Activated naive CD8-positive, alpha-beta T cell treated with anti-CD3 and anti-CD28 coated beads, Interleukin-2, amount 10 ng/mL, durations not matched to agents 7 days and 5 days (primary cell): Measurements from ENCODE around the gene KLC4. TPM values are rescaled to one million over a fixed set of nuclear protein-coding genes. Genes with fewer than 3 reads are reported as not detected.
A peak's percentile ranks its signal among the peaks of the same experiment; 100 is the strongest.
"Not testable (repeated sequence)": the region's sequence is repeated elsewhere in the genome, so short reads cannot be mapped to it uniquely, and the experiment has no call there.

Source experiments
- ATAC-seq: fragments of 150-1000 bp; cut with Tn5 transposase; one replicate; pipeline ENCODE4 v1.10.0; 2021; ENCODE audit warnings: low read depth, moderate library complexity
- POLR2A ChIA-PET: fragments of 350-600 bp; sonication (Branson Sonifier 250); formaldehyde crosslinking; loops from one replicate; lab custom pipeline; 2021; ENCODE audit warnings: antibody characterized with exemption; lab: Charles Lee
- DNase-seq: peaks from one replicate; pipeline ENCODE4 v3.0.0; 2021
- H3K27ac Mint-ChIP-seq: one replicate; pipeline ENCODE4 v1.8.0; 2022; ENCODE audit warnings: mild to moderate bottlenecking, mixed read lengths
- H3K27me3 Mint-ChIP-seq: one replicate; pipeline ENCODE4 v1.8.0; 2022; ENCODE audit warnings: mild to moderate bottlenecking, moderate library complexity, mixed read lengths
- H3K36me3 Mint-ChIP-seq: one replicate; pipeline ENCODE4 v1.8.0; 2021; ENCODE audit warnings: mild to moderate bottlenecking, mixed read lengths
- H3K4me1 Mint-ChIP-seq: one replicate; pipeline ENCODE4 v1.8.0; 2021; ENCODE audit warnings: mixed read lengths
- H3K4me3 Mint-ChIP-seq: one replicate; pipeline ENCODE4 v1.8.0; 2022; ENCODE audit warnings: mild to moderate bottlenecking, moderate library complexity, mixed read lengths
- H3K9me3 Mint-ChIP-seq: one replicate; pipeline ENCODE4 v1.8.0; 2021; ENCODE audit warnings: mixed read lengths
- total RNA-seq, 2 experiments: library from RNA; stranded (reverse); gene quantifications; one replicate each; pipeline ENCODE4 v1.2.3, GENCODE V29; 2021

Gene KLC4
- total RNA-seq, 2 experiments from 2014 or later = 25.2 to 33.8 TPM

DNA sequence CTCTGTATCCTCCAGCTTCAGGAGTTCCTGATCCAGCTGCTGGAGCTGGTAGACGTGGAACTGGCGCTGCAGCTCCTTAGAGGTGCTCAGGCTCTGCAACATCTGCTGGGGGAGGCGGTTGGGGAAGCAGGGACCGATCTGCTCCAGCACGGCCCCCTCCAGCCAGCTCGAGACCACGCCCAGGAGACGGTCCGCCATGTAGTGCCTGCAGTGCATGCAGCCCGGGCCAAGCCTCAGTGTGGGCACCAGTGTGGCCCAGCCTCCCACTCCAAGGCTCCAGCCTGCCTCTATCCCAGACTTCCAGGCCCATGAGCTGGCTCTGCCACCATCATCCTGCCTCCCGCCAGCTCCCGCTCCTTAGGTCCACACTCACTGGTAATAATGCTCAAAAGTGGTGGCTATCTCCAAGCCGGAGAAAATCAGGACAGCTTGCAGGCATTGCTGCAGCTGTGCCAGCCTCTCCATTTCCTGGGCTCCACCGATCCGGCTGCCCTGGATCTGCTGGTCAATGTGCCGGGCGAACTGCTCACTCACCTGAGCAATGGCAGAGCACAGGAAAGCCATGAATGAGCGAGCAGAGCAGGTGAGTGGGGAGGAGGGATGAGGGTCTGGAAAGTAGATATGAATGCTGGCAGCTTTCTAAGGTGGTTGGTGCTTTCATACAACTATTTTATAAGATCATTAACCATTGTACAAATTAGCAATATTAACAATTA is 18.7 kb upstream of the KLC4 start:
- DNase-seq (no peak), ATAC-seq (no peak)
- Mint-ChIP-seq H3K27me3 (no peaks in the 10 kb centered on the region), H3K36me3 (peaks cover 8% of the 10 kb centered on the region), H3K4me1 (peaks cover 3% of the 10 kb centered on the region), H3K27ac (peak overlapping the region; percentile 42), H3K9me3 (no peaks in the 10 kb centered on the region), H3K4me3 (no peak overlapping the region)
- POLR2A ChIA-PET = interaction anchor here (0.5 to 1.2 kb wide), 2 partner anchors 19 to 251 kb away, joined by 3 read pairs; partner anchors contain the start of genes KLC4 and MRPL2

DNA sequence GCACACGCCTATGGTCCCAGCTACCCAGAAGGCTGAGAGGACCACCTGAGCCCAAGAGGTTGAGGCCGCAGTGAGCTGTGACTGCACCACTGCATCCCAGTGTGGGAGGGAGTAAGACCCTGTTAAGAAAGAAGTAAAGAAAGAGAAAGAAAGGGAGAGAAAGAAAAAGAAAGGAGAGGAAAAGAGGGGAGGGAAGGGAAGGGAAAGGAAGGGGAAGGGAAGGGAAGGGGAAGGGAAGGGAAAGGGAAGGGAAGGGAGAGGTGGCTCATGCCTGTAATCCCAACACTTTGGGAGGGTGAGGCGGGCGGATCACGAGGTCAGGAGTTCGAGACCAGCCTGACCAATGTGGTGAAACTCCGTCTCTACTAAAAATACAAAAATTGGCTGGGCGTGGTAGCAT is 18.0 kb upstream of the KLC4 start:
- H3K4me1 Mint-ChIP-seq, DNase-seq, H3K27ac Mint-ChIP-seq, H3K9me3 Mint-ChIP-seq, H3K27me3 Mint-ChIP-seq, H3K4me3 Mint-ChIP-seq, POLR2A ChIA-PET, H3K36me3 Mint-ChIP-seq, ATAC-seq: not testable (repeated sequence)

DNA sequence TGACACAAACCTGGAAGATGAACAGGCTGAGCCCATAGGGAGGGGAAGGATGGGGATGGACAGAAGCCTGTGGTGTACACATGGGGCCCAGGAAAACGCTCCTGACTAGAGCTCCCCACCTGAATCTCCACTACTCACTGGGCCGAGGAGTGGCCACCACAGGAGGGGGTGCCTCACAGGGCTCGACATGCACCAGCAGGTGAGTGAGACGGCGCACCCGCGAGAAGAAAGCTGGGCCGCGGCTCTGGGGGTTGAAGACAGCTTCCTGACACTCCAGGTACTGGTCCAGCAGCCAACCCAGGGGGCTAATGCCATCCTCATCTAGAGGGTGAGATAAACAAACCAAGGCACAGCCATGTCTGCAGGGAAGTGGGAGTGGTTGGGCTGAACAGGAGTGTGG is 16.1 kb upstream of the KLC4 start:
- Mint-ChIP-seq H3K9me3 (no peaks in the 10 kb centered on the region), H3K4me3 (no peak overlapping the region), H3K4me1 (peaks cover 3% of the 10 kb centered on the region), H3K36me3 (peaks cover 5% of the 10 kb centered on the region), H3K27me3 (no peaks in the 10 kb centered on the region), H3K27ac (no peak overlapping the region)
- ATAC-seq = no peak
- DNase-seq = no peak
- POLR2A ChIA-PET = interaction anchor here (2.2 kb wide), 1 partner anchor 10 kb away, joined by 6 read pairs; the partner anchor contains the start of gene CUL7

DNA sequence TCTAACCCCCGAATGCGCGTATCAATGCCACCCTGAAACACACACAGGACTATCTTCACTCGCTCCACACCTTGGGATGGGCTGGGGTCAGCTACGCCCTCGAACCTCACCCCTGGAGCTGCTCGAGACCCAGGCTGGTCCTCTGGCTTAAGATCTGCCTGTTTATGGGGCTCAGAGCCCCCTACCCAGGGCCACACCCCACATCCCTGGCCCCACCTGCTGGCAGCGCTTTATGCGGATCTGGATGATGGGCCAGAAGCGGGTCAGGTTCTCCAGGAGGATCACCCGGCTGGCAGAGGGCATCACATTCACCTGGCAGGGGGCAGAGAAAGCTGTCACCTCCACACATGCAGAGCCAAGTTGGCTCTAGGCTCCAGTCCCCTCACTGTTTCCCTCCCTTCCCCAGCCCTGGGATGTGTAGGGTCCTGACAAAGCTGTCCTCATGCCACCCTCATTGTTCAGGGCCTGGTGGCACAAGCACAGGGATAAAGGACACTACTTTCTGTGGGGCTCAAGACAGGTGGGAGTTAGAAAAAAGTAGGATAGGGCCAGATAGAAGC is 14.0 kb upstream of the KLC4 start:
- Mint-ChIP-seq H3K27me3 (no peaks in the 10 kb centered on the region), H3K9me3 (no peaks in the 10 kb centered on the region), H3K27ac (no peak overlapping the region), H3K36me3 (peaks cover under 1% of the 10 kb centered on the region), H3K4me1 (peaks cover under 1% of the 10 kb centered on the region), H3K4me3 (no peak overlapping the region)
- ATAC-seq (no peak), DNase-seq (no peak)
- POLR2A ChIA-PET = interaction anchor here (1.1 to 1.4 kb wide), 2 partner anchors 14 to 116 kb away, joined by 3 to 4 read pairs; partner anchors contain the start of genes CNPY3, KLC4 and MRPL2

DNA sequence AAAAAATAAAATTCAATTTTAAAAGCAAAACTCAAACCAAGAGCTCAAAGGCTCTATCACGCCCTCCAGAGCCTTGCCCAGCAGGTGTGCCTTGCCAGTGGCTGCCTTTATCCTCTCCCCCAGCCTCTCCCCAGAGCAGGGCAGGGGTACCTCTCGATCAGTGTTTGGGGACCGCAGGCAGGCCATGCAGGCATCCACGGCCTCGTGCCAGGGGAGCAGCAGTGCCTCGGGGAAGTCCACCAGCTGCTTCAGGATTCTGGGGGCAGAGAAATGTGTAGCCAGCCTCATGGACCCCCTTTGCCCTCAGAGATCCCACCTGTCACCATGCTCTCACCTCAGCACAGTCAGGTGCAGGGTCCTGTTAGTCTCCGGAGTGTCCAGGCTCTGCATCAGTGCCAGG is 11.4 kb upstream of the KLC4 start:
- no peaks in the 10 kb centered on the region for H3K27me3 Mint-ChIP-seq
- no peaks in the 10 kb centered on the region for H3K9me3 Mint-ChIP-seq
- H3K36me3 Mint-ChIP-seq = peaks cover 3% of the 10 kb centered on the region
- POLR2A ChIA-PET = interaction anchor here (1.1 kb wide), 1 partner anchor 34 kb away, joined by 8 read pairs; the partner anchor contains the start of genes KLHDC3 and MEA1
- peaks cover 21% of the 10 kb centered on the region for H3K4me1 Mint-ChIP-seq
- no peak overlapping the region for H3K27ac Mint-ChIP-seq
- no peak overlapping the region for H3K4me3 Mint-ChIP-seq
- DNase-seq (no peak), ATAC-seq (no peak)

DNA sequence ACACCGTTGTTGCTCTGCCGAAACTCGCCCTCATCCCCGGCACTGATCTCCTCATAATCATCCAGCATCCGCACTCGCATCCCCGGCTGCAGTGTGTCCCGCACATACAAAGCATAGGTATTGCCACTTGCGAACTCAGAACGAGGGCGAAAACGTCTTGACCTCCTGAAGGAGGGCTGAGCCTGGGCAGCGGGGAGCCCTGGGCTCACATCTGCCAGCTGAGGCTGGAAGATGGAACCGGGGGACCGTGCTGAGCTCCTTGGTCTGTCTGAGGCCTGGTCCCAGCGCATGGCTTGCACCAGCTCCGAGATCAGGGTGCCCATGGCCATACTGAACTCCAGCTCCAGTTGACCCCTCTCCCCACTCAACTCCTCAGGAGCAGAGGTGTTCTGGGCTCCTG is 8.4 kb upstream of the KLC4 start:
- Mint-ChIP-seq H3K4me3 (no peak overlapping the region), H3K36me3 (peaks cover 8% of the 10 kb centered on the region), H3K4me1 (peaks cover 28% of the 10 kb centered on the region), H3K9me3 (no peaks in the 10 kb centered on the region), H3K27ac (no peak overlapping the region), H3K27me3 (no peaks in the 10 kb centered on the region)
- DNase-seq = no peak
- POLR2A ChIA-PET = interaction anchor here (1.1 to 1.6 kb wide), 2 partner anchors 8 to 30 kb away, joined by 3 read pairs; partner anchors contain the start of genes KLC4, MRPL2 and RRP36
- no peak for ATAC-seq

DNA sequence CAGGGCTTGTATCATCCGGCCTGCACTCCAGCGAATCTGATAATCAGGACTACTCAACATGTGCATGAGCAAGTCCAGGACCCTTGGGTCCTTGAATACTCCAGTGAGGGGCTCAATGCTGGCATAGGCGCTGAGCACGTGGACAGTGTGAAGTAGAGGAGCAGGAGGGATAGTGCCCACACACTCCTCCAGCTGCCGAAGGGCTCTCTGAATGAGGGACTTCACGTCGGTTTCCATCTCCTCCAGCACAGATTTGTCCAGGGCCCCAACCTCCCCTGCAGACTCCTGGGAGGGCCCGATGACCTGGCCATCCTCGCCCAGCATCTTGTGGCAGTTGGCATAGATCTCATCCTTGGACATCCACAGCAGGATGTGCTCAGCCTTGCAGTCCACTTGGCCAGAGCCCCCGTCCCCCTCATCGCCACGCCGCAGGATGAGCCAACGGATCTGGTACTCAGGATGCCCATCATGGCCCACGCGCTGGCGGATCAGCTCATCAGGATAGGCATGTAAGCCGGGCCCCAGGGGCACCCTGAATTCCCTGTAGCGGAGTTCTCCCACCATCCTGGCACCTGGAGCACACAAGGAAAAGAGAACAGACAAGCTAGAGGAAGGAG is 7.1 kb upstream of the KLC4 start:
- peaks cover 28% of the 10 kb centered on the region for H3K4me1 Mint-ChIP-seq
- H3K9me3 Mint-ChIP-seq = no peaks in the 10 kb centered on the region
- no peak for DNase-seq
- H3K4me3 Mint-ChIP-seq = peak overlapping the region; percentile 99
- no peaks in the 10 kb centered on the region for H3K27me3 Mint-ChIP-seq
- ATAC-seq = no peak
- H3K27ac Mint-ChIP-seq = peak overlapping the region; percentile 99
- peaks cover 8% of the 10 kb centered on the region for H3K36me3 Mint-ChIP-seq
- POLR2A ChIA-PET = interaction anchor here (2.1 to 3.7 kb wide), 2 partner anchors 38 to 123 kb away, joined by 16 to 29 read pairs; partner anchors contain the start of genes CNPY3, KLHDC3 and MEA1

DNA sequence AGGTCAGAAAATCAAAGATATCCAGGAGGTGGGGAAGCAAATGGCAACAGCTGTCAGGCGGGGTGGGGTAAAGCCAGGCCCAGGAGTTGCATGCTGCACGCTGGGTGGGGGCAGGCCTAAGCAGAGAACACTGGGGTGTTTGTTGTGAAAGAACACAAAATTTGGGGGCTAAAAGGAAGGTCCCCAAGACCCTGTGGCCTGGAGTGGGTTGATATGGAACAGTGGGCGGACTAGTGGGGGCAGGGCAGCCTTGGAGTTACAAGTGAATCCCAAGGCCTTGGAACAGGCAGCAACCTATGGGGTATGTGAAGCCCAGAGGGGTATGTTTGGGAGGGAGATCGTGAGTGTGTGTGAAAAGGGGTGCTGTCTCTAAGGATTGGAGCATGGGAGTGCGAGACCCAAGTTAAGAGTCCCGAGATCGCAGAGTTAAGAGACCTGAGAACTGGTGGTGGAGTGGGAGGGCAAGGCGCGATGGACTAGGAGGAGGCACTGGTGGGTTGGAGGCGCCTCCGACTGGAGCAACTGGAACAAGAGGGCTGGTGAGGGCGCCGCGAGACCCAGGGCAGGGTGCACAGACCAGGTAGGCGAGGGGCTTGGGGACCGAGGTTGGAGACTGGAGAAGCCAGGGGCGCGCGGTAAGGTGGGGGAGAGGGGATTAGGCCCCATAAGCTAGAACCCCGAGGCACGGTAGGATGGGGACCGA is 6.4 kb upstream of the KLC4 start:
- Mint-ChIP-seq H3K27ac (peak overlapping the region; percentile 99), H3K9me3 (no peaks in the 10 kb centered on the region), H3K27me3 (no peaks in the 10 kb centered on the region), H3K36me3 (peaks cover 12% of the 10 kb centered on the region), H3K4me1 (peaks cover 34% of the 10 kb centered on the region), H3K4me3 (peak overlapping the region; percentile 99)
- ATAC-seq (peak; percentile 29), DNase-seq (no peak)
- POLR2A ChIA-PET = interaction anchor here (0.8 to 3.7 kb wide), 12 partner anchors 9 to 317 kb away, joined by 3 to 29 read pairs (median 6); partner anchors contain the start of genes CNPY3, KLHDC3, MEA1 and PEX6

DNA sequence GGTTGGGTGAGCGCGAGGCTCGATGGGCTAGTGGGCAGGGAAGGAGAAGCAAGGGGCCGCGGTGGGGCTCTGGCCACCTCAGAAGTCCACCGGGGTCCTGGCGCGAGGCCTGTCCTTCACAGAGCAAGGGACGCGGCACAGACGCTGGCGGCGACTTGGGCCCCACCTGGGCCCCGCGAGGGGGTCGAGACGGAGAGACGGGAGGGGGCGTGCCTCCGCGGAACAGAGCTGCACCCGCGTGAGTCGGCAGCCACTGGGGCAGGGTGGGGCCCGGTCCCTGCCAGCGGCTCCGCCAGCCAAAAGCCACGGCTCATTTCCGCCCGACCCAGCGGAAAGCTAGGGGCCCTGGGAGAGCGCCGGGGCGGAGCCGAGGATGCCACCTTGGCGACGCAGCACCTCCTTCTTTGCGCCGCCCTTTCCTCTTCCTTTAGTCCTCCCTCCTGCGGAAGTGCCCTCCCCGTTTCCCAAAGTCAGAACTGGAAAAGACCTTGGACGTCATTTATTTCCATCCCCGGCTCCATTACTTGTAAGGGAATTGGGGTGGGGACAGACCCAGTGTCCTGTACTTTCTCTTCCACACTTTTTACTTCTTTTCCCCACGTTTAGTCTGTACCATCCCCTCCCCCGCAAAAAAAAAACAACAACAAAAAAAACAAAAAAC is 5.8 kb upstream of the KLC4 start, which contains the start of gene CUL7:
Gene CUL7 (minus strand): TSS at position 307 of the 661 bp plus-strand sequence. CDS start 1,063 bp downstream, outside the sequence.
- Mint-ChIP-seq H3K9me3 (no peaks in the 10 kb centered on the region), H3K4me3 (peak within 1 kb of the TSS; percentile 99), H3K4me1 (peaks cover 40% of the 10 kb centered on the region), H3K27me3 (no peaks in the 10 kb centered on the region), H3K27ac (peak within 1 kb of the TSS; percentile 99), H3K36me3 (peaks cover 12% of the 10 kb centered on the region)
- ATAC-seq (peak; percentile 99), DNase-seq (peak; percentile 93)
- POLR2A ChIA-PET = interaction anchor here (0.6 to 3.7 kb wide), 16 partner anchors 10 to 482 kb away, joined by 3 to 29 read pairs (median 4); partner anchors contain the start of genes CNPY3, KLHDC3, MEA1 and PEX6

DNA sequence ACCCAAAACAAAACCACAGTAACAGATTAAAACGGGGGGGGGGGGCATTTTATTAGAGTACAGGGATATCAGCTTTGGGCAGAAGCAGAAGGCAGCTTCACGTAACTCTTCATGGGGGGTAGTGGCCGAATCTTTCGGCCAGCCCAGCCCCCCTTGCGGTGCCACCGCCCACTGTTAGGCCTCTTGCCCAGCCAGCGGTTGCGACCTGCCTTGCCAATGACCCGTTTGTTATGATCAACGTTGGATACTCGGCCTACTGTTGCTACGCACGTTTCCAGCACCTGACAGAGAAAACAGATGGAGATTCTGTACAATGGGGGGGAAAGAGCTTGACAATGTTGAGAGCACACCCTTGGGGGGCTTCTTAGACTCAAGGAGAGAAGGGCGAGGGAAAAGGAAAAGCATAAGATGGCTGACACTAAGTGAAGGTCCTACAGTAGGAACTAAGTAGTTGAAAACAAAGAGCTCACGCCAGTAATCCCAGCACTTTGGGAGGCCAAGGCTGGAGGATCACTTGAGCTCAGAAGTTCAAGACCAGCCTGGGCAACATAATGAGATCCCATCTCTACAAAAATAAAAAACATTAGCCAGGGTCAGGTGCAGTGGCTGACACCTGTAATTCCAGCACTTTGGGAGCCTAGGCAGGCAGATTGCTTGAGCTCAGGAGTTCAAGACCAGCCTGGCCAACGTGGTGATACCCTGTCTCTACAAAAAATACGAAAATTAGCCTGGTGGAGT is 5.1 kb upstream of the KLC4 start:
- Mint-ChIP-seq H3K9me3 (no peaks in the 10 kb centered on the region), H3K27ac (peak overlapping the region; percentile 99), H3K4me1 (peaks cover 40% of the 10 kb centered on the region), H3K36me3 (peaks cover 12% of the 10 kb centered on the region), H3K27me3 (no peaks in the 10 kb centered on the region), H3K4me3 (peak overlapping the region; percentile 99)
- POLR2A ChIA-PET = interaction anchor here (0.6 to 3.7 kb wide), 17 partner anchors 11 to 483 kb away, joined by 3 to 29 read pairs (median 5); partner anchors contain the start of genes CNPY3, KLHDC3, MEA1 and PEX6
- no peak for ATAC-seq
- no peak for DNase-seq

DNA sequence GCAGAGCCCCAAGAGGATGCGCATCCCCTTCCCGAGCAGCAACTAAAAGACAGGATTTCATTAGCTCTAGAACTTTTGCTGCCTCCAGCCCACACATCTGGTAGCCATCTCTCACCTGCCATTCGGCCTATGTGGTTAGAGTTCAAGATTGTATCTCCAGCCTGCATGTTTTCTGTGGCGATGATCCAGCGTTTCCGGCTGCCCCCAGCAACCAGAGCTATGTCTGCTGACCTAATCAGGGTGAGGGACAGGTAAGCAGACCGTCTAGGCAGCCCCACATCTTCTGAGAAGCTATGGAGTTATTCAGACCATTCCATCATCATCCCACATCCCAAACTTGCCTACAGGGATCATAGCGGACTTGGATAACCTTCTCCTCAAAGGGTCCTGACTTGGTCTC is 3.5 kb upstream of the KLC4 start:
- Mint-ChIP-seq H3K9me3 (no peaks in the 10 kb centered on the region), H3K4me3 (no peak overlapping the region), H3K4me1 (peaks cover 43% of the 10 kb centered on the region), H3K27ac (peak overlapping the region; percentile 34), H3K27me3 (no peaks in the 10 kb centered on the region), H3K36me3 (peaks cover 10% of the 10 kb centered on the region)
- DNase-seq (no peak), ATAC-seq (no peak)
- POLR2A ChIA-PET = interaction anchor here (0.5 to 3.7 kb wide), 3 partner anchors 72 to 142 kb away, joined by 3 to 29 read pairs (median 4); partner anchors contain the start of genes CNPY3 and PPP2R5D
